ENCODE measurements around the gene ZC3H7A. TPM values are rescaled to one million over a fixed set of nuclear protein-coding genes. Genes with fewer than 3 reads are reported as not detected.

Gene ZC3H7A
- total RNA-seq, 1 experiment from 2014 or later: 43.1 TPM

GRCh38 chr16:11731222-11731621 lies 65.8 kb downstream of the ZC3H7A start:
- Histone ChIP-seq H3K14ac (ENCODE audit: insufficient read depth, low read length) (no peak overlapping the region), H3K23ac (ENCODE audit: insufficient read length, low read depth, low read length) (no peak overlapping the region), H3K4ac (ENCODE audit: low read depth, low read length) (no peak overlapping the region), H3K56ac (ENCODE audit: insufficient read length, low read depth, low read length) (no peak overlapping the region), H3K4me2 (ENCODE audit: insufficient read depth, insufficient read length, low read length) (no peak overlapping the region), H2BK20ac (ENCODE audit: low read depth, low read length, poor library complexity, severe bottlenecking) (no peak overlapping the region), H3K79me1 (ENCODE audit: insufficient read depth, low read depth, low read length, poor library complexity, severe bottlenecking) (no peaks in the 10 kb centered on the region), H3K9me3 (ENCODE audit: control insufficient read depth, low read depth, low read length) (no peaks in the 10 kb centered on the region), H3K9ac (ENCODE audit: extremely low read depth, insufficient read length, low read length) (no peak overlapping the region), H4K5ac (ENCODE audit: insufficient read length, low read depth, low read length) (no peak overlapping the region), H3K18ac (ENCODE audit: insufficient read length, low read depth, low read length) (no peak overlapping the region), H3K4me1 (ENCODE audit: insufficient read depth, low read length) (no peaks in the 10 kb centered on the region), H2BK5ac (ENCODE audit: insufficient read length, low read length) (no peak overlapping the region), H3K79me2 (ENCODE audit: insufficient read depth, low read length) (no peaks in the 10 kb centered on the region), H4K91ac (ENCODE audit: insufficient read length, low read depth, low read length) (no peak overlapping the region), H3K23me2 (ENCODE audit: insufficient read length, low read depth, low read length, poor library complexity, severe bottlenecking) (no peaks in the 10 kb centered on the region), H4K8ac (replicated peaks; ENCODE audit: insufficient read length, low read depth, low read length) (no peak overlapping the region), H4K20me1 (ENCODE audit: control insufficient read depth, insufficient read depth, insufficient read length) (no peaks in the 10 kb centered on the region), H2BK15ac (ENCODE audit: low read depth, low read length) (no peak overlapping the region), H2BK120ac (ENCODE audit: low read depth, low read length, poor library complexity, severe bottlenecking) (no peak overlapping the region), H2AK5ac (ENCODE audit: insufficient read length, low read length) (no peak overlapping the region), H3T11ph (ENCODE audit: low read length) (no peak overlapping the region), H3K27ac (ENCODE audit: insufficient read length, low read depth, low read length) (no peak overlapping the region), H2AFZ (ENCODE audit: low read length) (no peak overlapping the region), H2BK12ac (ENCODE audit: insufficient read length, low read depth, low read length) (no peak overlapping the region), H3K27me3 (ENCODE audit: insufficient read depth, low read length) (no peaks in the 10 kb centered on the region)
- DNase-seq: no peak
- H3K9me3 Mint-ChIP-seq: no peaks in the 10 kb centered on the region
- no CpG with 5 or more reads among the region's 3 CpGs for WGBS (ENCODE audit: extremely low coverage, insufficient read length, low lambda C conversion rate)
- H3K4me1 Mint-ChIP-seq: no peaks in the 10 kb centered on the region
- H3K27me3 Mint-ChIP-seq (ENCODE audit: low read depth): no peaks in the 10 kb centered on the region
- peaks cover 2 to 52% (median 42%) of the 10 kb centered on the region in 3 experiments; a peak in 6 of 7 replicates for H3K36me3 Mint-ChIP-seq (ENCODE audit: insufficient read depth in 1 of 3, low read depth in 3 of 3)
- H3K27ac Mint-ChIP-seq: no peak overlapping the region
- H3K4me3 Mint-ChIP-seq: no peak overlapping the region
- TF ChIP-seq CTCF (conservative IDR thresholded peaks at IDR 0.05): no peak
